ENCODE measurements around the gene STAP1. TPM values are rescaled to one million over a fixed set of nuclear protein-coding genes. Genes with fewer than 3 reads are reported as not detected.
"Not testable (repeated sequence)": the region's sequence is repeated elsewhere in the genome, so short reads cannot be mapped to it uniquely, and the experiment has no call there.

Gene STAP1
- total RNA-seq, 2 donors from 2014 or later, result not detected

- intact Hi-C loops (cut with DNase I), result loop anchor here (10.0 kb wide), 1 partner anchor 62 kb away; the partner anchor contains the start of gene STAP1
- ATAC-seq (peak; percentile 77), DNase-seq (no peak)
- Histone ChIP-seq H3K9me3 (no peaks in the 10 kb centered on the region), H3K27ac (peak overlapping the region in 1 of 4 donors; percentile 32), H3K27me3 (no peaks in the 10 kb centered on the region), H3K4me1 (no peaks in the 10 kb centered on the region), H3K36me3 (replicated peaks in 1 of 2; ENCODE audit: insufficient read depth in 1 of 2, low read depth in 2 of 2) (peaks cover 0 to 2% of the 10 kb centered on the region in 2 donors), H3K4me3 (no peak overlapping the region)
- no peak for TF ChIP-seq CTCF (IDR thresholded peaks at IDR 0.05)
- no peak for TF ChIP-seq POLR2A (IDR thresholded peaks at IDR 0.05)
- 55 to 60% methylated on average over 1 of the region's 1 CpG for WGBS, 2 donors
These were observed 58.0 kb downstream of the STAP1 start for GRCh38 chr4:67616478-67616877.

- Histone ChIP-seq H3K27me3 (no peaks in the 10 kb centered on the region), H3K36me3 (replicated peaks in 1 of 2; ENCODE audit: insufficient read depth in 1 of 2, low read depth in 2 of 2) (peaks cover 0 to 5% of the 10 kb centered on the region in 2 donors), H3K9me3 (no peaks in the 10 kb centered on the region), H3K4me3 (no peak overlapping the region), H3K4me1 (no peaks in the 10 kb centered on the region), H3K27ac (no peak overlapping the region)
- ATAC-seq (no peak), DNase-seq (no peak)
- TF ChIP-seq CTCF (IDR thresholded peaks at IDR 0.05) (peak in 1 of 7 experiments; percentile 25), POLR2A (IDR thresholded peaks at IDR 0.05) (no peak)
- WGBS, 2 donors, result 45 to 53% methylated on average over 3 of the region's 3 CpGs
- intact Hi-C loops (cut with DNase I), result no loop called here
These were observed 66.4 kb downstream of the STAP1 start for GRCh38 chr4:67624939-67625338.

GRCh38 chr4:67632492-67632891 lies 74.0 kb downstream of the STAP1 start:
- no peaks in the 10 kb centered on the region for H3K27me3 ChIP-seq
- H3K4me3 ChIP-seq, result no peak overlapping the region
- ATAC-seq (no peak), DNase-seq (no peak)
- H3K27ac ChIP-seq, result no peak overlapping the region
- WGBS, 2 donors, result 76 to 79% methylated on average over 3 of the region's 3 CpGs
- no peaks in the 10 kb centered on the region for H3K4me1 ChIP-seq
- H3K9me3 ChIP-seq, result no peaks in the 10 kb centered on the region
- intact Hi-C loops (cut with DNase I), result no loop called here
- peaks cover 0 to 7% of the 10 kb centered on the region in 2 donors for H3K36me3 ChIP-seq (replicated peaks in 1 of 2; ENCODE audit: insufficient read depth in 1 of 2, low read depth in 2 of 2)
- no peak for TF ChIP-seq CTCF (IDR thresholded peaks at IDR 0.05)
- no peak for TF ChIP-seq POLR2A (IDR thresholded peaks at IDR 0.05)

- Histone ChIP-seq H3K36me3 (replicated peaks in 1 of 2; ENCODE audit: insufficient read depth in 1 of 2, low read depth in 2 of 2) (peaks cover 0 to 7% of the 10 kb centered on the region in 2 donors), H3K4me3 (no peak overlapping the region), H3K9me3 (no peaks in the 10 kb centered on the region), H3K27ac (no peak overlapping the region), H3K27me3 (no peaks in the 10 kb centered on the region), H3K4me1 (no peaks in the 10 kb centered on the region)
- ATAC-seq (no peak), DNase-seq (no peak)
- WGBS, 2 donors, result 80 to 85% methylated on average over 2 of the region's 2 CpGs
- intact Hi-C loops (cut with DNase I), result no loop called here
- TF ChIP-seq POLR2A (IDR thresholded peaks at IDR 0.05) (no peak), CTCF (IDR thresholded peaks at IDR 0.05) (no peak)
These were observed 76.2 kb downstream of the STAP1 start for GRCh38 chr4:67634741-67635140.

- H3K27me3 ChIP-seq, result no peaks in the 10 kb centered on the region
- ATAC-seq, result no peak
- H3K9me3 ChIP-seq, result no peaks in the 10 kb centered on the region
- no peak for TF ChIP-seq CTCF (IDR thresholded peaks at IDR 0.05)
- TF ChIP-seq POLR2A (IDR thresholded peaks at IDR 0.05), result no peak
- no peak overlapping the region for H3K4me3 ChIP-seq
- H3K4me1 ChIP-seq, result no peaks in the 10 kb centered on the region
- intact Hi-C loops (cut with DNase I), result no loop called here
- peaks cover 0 to 7% of the 10 kb centered on the region in 2 donors for H3K36me3 ChIP-seq (replicated peaks in 1 of 2; ENCODE audit: insufficient read depth in 1 of 2, low read depth in 2 of 2)
- H3K27ac ChIP-seq, result no peak overlapping the region
- WGBS, 2 donors, result 91 to 96% methylated on average over 2 of the region's 2 CpGs
- DNase-seq, result no peak
These were observed 76.8 kb downstream of the STAP1 start for GRCh38 chr4:67635331-67635730.

- H3K4me1 ChIP-seq; ATAC-seq; H3K9me3 ChIP-seq; intact Hi-C loops (cut with DNase I); H3K27me3 ChIP-seq; H3K36me3 ChIP-seq (replicated peaks in 1 of 2; ENCODE audit: insufficient read depth in 1 of 2, low read depth in 2 of 2); H3K4me3 ChIP-seq; H3K27ac ChIP-seq; DNase-seq: not testable (repeated sequence)
- WGBS, 2 donors, result 98 to 100% methylated on average over 13 to 22 of the region's 30 CpGs
These were observed 78.5 kb downstream of the STAP1 start for GRCh38 chr4:67636978-67637377.
